ENCODE results near the gene KIF12.
A peak's percentile ranks its signal among the peaks of the same experiment; 100 is the strongest.
"Not testable (repeated sequence)": the region's sequence is repeated elsewhere in the genome, so short reads cannot be mapped to it uniquely, and the experiment has no call there.

Gene KIF12

DNA sequence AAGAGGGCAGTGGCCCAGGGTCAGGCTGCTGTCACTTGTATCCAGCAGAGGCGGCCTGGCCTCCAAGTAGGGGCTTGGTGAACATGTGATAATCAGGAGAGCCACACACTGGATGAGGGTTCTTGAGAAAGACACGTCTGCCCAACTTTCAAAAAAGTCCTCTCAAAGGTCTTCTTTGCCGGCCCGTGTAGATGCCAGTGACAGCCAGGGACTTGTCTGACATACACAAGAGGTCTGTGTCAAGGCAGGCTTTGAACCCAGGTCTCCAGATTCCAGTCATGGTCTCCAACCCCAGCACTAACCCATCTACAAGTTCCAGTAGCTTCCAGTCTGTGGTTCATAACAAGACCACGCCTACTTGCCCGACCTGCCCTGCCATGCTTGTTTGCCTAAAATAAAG is 13.1 kb downstream of the KIF12 start:
- no peak overlapping the region for H3K4me3 ChIP-seq (replicated peaks; ENCODE audit: low read depth, low read length)
- TF ChIP-seq, protein P1, sequence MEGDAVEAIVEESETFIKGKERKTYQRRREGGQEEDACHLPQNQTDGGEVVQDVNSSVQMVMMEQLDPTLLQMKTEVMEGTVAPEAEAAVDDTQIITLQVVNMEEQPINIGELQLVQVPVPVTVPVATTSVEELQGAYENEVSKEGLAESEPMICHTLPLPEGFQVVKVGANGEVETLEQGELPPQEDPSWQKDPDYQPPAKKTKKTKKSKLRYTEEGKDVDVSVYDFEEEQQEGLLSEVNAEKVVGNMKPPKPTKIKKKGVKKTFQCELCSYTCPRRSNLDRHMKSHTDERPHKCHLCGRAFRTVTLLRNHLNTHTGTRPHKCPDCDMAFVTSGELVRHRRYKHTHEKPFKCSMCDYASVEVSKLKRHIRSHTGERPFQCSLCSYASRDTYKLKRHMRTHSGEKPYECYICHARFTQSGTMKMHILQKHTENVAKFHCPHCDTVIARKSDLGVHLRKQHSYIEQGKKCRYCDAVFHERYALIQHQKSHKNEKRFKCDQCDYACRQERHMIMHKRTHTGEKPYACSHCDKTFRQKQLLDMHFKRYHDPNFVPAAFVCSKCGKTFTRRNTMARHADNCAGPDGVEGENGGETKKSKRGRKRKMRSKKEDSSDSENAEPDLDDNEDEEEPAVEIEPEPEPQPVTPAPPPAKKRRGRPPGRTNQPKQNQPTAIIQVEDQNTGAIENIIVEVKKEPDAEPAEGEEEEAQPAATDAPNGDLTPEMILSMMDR (IDR thresholded peaks at IDR 0.05; ENCODE audit: low read depth, low read length, missing control alignments): no peak
- no peak for DNase-seq (ENCODE audit: extremely low read depth, low read depth)

DNA sequence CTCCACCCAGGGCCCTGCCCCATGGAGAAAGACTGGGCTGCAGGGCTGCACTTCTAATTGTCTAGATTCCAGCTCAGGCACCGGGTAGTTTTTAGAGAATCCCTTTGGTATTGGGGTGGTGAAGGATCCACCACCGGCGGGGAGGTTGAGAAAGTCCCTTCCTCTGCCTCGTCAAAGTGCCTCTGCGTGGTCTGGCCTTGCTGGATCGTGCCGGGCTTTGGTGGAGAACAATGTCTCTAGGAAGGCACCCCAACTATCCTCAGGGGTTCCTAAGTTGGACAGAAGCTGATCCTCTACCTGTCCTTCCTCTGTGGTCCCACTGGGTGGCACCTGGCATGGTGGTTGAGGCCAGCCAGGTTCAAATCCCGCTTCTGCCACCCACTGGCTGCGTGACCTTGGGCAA is 13.7 kb downstream of the KIF12 start:
- TF ChIP-seq, protein P1 (IDR thresholded peaks at IDR 0.05; ENCODE audit: low read depth, low read length, missing control alignments): no peak
- DNase-seq (ENCODE audit: extremely low read depth, low read depth): no peak
- H3K4me3 ChIP-seq (replicated peaks; ENCODE audit: low read depth, low read length): no peak overlapping the region

DNA sequence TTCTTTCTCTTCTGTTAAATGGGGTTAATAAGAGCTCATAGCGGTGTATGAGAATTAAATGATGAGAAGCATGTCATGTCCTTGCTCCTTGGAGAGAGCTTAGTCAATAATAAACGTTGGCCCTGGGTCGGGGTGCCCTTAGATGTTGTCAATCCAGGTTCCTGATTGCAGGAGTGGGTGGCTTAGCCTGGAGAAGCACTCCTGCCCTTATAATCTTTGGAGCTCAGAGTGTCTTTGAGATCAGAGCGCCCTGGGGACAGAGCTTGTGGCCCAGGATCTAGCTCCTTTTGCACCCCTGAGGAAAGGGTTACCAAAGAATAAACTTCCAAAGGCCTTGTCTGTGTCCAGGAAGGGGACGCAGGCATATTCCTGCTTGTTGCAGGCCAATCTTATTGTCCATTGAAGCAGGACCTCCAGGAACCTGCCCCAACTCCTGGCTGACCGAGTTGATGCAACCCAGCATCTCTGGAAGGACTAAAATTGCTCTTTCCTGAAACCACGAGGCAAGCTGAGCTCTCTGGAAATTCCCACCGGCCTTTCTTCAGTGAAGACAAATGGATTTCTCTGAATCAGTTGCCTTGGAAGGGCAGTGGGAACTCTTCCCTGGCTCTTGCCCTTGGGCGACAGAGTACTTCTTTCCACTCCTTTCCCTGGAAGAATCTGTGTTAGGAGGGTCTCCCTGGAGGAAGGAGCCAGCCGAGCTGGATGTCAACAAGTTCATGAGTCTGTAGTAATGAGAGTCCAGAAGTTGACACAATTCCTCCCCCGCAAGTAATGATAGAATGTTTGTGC is 14.6 kb downstream of the KIF12 start:
- no peak overlapping the region for H3K4me3 ChIP-seq (replicated peaks; ENCODE audit: low read depth, low read length)

DNA sequence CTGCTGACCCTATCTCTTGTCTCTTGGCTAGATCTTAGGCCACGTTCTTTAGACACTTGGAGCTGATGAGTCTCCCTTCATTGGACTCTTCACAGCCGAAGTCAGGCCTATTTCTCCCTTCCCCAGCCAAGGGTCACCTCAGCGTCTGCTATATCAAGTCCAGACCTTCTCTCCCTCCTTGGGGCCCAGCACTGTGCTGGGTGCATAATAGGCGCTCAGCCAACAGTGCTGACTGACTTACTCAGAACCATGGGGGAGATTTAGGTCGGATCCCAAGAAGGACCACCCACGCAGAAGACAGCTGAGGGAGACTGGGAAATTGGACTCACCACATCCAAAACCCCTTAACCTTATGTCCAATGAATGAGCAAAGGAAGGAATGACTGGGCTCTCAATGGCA is 15.4 kb downstream of the KIF12 start:
- DNase-seq (ENCODE audit: extremely low read depth, low read depth): no peak
- TF ChIP-seq, protein P1 (IDR thresholded peaks at IDR 0.05; ENCODE audit: low read depth, low read length, missing control alignments): no peak
- no peak overlapping the region for H3K4me3 ChIP-seq (replicated peaks; ENCODE audit: low read depth, low read length)

More for the DNA sequence above, 14.6 kb downstream of the KIF12 start:
- TF ChIP-seq, protein P1 (IDR thresholded peaks at IDR 0.05; ENCODE audit: low read depth, low read length, missing control alignments): no peak
- DNase-seq (ENCODE audit: extremely low read depth, low read depth): no peak

DNA sequence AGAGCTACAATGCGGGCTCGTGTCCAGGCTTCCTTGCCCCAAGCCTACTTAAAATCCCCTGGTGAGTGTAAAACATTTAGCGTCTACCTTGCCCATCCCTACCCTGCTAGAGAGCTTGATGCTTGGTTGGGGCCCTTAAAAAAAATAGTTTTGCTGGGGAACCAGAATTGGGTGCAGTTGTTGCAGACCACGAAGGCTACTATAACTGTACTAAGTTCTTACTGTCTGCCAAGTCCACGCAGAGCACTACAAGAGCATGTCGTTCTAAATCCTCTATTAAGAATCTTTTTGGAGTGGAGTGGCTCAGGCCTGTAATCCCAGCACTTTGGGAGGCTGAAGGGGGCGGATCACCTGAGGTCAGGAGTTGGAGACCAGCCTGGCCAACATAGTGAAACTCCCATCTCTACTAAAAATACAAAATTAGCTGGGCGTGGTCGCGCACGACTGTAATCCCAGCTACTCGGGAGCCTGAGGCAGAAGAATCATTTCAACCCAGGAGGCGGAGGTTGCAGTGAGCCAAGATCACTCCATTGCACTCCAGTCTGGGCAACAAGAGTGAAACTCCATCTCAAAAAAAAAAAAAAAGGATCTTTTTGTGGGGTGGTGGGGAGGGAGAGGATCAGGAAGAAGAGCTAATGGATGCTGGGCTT is 16.2 kb downstream of the KIF12 start:
- not testable (repeated sequence) for DNase-seq (ENCODE audit: extremely low read depth, low read depth); H3K4me3 ChIP-seq (replicated peaks; ENCODE audit: low read depth, low read length)

DNA sequence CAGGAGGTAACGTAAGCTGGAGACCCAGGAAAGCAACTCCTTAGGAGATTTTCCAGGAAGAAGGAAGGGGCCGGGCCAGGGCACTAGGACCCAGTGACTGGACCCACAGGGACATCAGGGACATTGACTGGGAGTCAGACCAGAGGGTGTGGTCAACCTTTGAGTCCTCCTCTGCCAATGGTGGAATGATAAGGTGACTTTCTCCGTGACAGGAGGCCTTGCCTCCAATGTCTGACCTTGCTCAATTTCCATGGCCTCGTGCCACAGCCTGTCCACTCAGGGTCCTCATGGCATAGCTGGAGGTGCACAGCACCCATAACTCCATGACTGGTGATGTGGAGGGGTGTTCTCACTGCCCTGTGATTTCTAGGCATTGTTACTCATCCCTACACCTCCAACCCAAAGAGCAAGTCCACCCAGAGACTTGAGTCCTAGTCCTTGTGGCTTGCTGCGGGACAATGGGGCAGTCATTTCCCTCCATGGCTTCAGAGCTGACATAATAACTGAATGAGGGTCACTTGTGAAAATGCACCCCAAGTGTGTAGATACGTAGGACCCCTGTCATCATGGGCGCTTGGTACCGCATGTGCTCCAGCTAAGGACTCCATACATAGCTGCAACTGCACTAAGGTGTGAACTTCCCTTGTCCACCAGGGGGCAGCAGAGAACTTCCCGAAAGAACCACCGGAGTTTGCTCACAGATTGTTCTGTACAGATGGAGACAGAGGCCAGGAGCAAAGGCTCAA is 16.9 kb downstream of the KIF12 start:
- TF ChIP-seq, protein P1 (IDR thresholded peaks at IDR 0.05; ENCODE audit: low read depth, low read length, missing control alignments): peak; percentile 95
- no peak overlapping the region for H3K4me3 ChIP-seq (replicated peaks; ENCODE audit: low read depth, low read length)
- peak; percentile 83 for DNase-seq (ENCODE audit: extremely low read depth, low read depth)

DNA sequence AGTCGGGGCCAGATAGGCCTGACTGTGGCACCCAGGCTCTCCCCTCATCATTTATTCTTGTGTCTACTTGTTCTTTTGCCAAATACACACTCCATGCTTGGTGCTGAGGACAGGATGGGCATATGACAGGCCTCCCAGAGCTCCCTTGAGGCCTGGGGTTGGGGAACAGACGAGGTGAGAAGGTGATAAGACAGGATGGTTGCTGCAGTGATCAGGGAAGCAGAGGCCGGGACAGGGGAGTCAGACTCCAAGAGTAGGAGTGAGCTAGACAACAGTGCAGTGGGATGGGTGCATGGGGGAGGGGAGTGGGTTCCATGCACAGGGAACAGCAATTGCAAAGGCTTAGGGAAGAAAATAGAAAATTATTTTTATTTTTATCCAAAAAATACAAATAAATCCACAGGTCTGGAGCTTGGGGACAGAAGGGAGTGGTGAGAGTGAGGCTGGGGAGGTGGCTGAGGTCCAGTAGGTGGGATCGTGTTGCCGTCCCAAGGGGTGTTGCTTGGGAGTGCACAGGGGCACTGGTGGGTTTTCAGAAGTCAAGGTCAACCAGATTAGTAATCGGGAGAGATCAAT is 17.6 kb downstream of the KIF12 start:
- TF ChIP-seq, protein P1 (IDR thresholded peaks at IDR 0.05; ENCODE audit: low read depth, low read length, missing control alignments): no peak
- no peak for DNase-seq (ENCODE audit: extremely low read depth, low read depth)
- H3K4me3 ChIP-seq (replicated peaks; ENCODE audit: low read depth, low read length): no peak overlapping the region

Measured in HFF-Myc (cell line).